ENCODE measurements around the gene PRDM16.

PRDM16 gene

GRCh38 chr1:3415260-3416090, 346.5 kb downstream of the PRDM16 start:
- no peak for DNase-seq (ENCODE audit: low read depth)

GRCh38 chr1:3417082-3417739, 348.2 kb downstream of the PRDM16 start:
- no peak for DNase-seq (ENCODE audit: low read depth)

- DNase-seq (ENCODE audit: low read depth), result no peak
These were observed 348.9 kb downstream of the PRDM16 start for GRCh38 chr1:3417934-3418333.

GRCh38 chr1:3418600-3418999, 349.6 kb downstream of the PRDM16 start:
- no peak for DNase-seq (ENCODE audit: low read depth)

GRCh38 chr1:3419415-3420204, 350.6 kb downstream of the PRDM16 start:
- DNase-seq (ENCODE audit: low read depth), result no peak

GRCh38 chr1:3420218-3420951, 351.4 kb downstream of the PRDM16 start:
- DNase-seq (ENCODE audit: low read depth), result no peak

- DNase-seq (ENCODE audit: low read depth), result no peak
These were observed 353.6 kb downstream of the PRDM16 start for GRCh38 chr1:3422638-3423037.

- DNase-seq (ENCODE audit: low read depth), result no peak
These were observed 354.3 kb downstream of the PRDM16 start for GRCh38 chr1:3423245-3423829.

GRCh38 chr1:3423896-3424611, 355.1 kb downstream of the PRDM16 start:
- no peak for DNase-seq (ENCODE audit: low read depth)

- no peak for DNase-seq (ENCODE audit: low read depth)
These were observed 356.6 kb downstream of the PRDM16 start for GRCh38 chr1:3425486-3426215.

GRCh38 chr1:3426956-3427535, 358.0 kb downstream of the PRDM16 start:
- DNase-seq (ENCODE audit: low read depth), result no peak

- no peak for DNase-seq (ENCODE audit: low read depth)
These were observed 359.0 kb downstream of the PRDM16 start for GRCh38 chr1:3427711-3428704.

GRCh38 chr1:3428899-3429298, 359.9 kb downstream of the PRDM16 start:
- no peak for DNase-seq (ENCODE audit: low read depth)

GRCh38 chr1:3429320-3429719, 360.3 kb downstream of the PRDM16 start:
- no peak for DNase-seq (ENCODE audit: low read depth)

- DNase-seq (ENCODE audit: low read depth), result no peak
These were observed 360.8 kb downstream of the PRDM16 start for GRCh38 chr1:3429766-3430165.

GRCh38 chr1:3430406-3430805, 361.4 kb downstream of the PRDM16 start:
- DNase-seq (ENCODE audit: low read depth), result no peak

- DNase-seq (ENCODE audit: low read depth), result no peak
These were observed 361.8 kb downstream of the PRDM16 start for GRCh38 chr1:3430820-3431219.

GRCh38 chr1:3431266-3431665, 362.3 kb downstream of the PRDM16 start:
- DNase-seq (ENCODE audit: low read depth), result no peak

GRCh38 chr1:3431686-3432085, 362.7 kb downstream of the PRDM16 start:
- no peak for DNase-seq (ENCODE audit: low read depth)
